Brain pericyte (primary cell): ENCODE results near the gene RUBCNL.
"Not testable (repeated sequence)": the region's sequence is repeated elsewhere in the genome, so short reads cannot be mapped to it uniquely, and the experiment has no call there.

Experiments used
- DNase-seq: peaks from one replicate; pipeline ENCODE4 v3.0.0-alpha.2; 2012; ENCODE audit warnings: low read depth, low spot score

RUBCNL gene, protein sequence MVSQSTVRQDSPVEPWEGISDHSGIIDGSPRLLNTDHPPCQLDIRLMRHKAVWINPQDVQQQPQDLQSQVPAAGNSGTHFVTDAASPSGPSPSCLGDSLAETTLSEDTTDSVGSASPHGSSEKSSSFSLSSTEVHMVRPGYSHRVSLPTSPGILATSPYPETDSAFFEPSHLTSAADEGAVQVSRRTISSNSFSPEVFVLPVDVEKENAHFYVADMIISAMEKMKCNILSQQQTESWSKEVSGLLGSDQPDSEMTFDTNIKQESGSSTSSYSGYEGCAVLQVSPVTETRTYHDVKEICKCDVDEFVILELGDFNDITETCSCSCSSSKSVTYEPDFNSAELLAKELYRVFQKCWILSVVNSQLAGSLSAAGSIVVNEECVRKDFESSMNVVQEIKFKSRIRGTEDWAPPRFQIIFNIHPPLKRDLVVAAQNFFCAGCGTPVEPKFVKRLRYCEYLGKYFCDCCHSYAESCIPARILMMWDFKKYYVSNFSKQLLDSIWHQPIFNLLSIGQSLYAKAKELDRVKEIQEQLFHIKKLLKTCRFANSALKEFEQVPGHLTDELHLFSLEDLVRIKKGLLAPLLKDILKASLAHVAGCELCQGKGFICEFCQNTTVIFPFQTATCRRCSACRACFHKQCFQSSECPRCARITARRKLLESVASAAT

GRCh38 chr13:46387064-46387851 is at the start of gene RUBCNL:
RUBCNL (minus strand) TSS chr13:46387252; CDS start chr13:46372475, 14,777 bp downstream.
- DNase-seq: no peak

DNA sequence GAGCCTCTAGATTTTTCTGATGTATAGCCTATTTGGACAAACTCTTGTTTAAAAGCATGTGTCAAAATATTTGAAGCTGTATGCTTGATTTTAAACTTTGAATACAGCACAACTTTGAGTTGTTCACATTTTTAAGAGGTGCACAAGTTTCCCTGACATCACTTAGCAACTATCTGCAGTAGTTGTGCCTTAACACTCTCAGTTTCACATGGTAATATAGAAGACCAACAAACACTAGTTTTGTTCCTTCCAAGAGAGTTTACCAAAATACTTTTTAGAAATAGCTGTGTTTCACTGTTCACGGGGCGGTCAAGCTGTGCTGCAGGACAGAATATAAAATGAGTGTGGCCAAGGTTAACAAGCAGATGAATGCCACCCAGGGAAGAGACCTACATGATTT is 42.5 kb upstream of the RUBCNL start:
- DNase-seq: not testable (repeated sequence)

GRCh38 chr13:46405457-46405856 is 18.4 kb upstream of the RUBCNL start:
- DNase-seq: no peak

- DNase-seq: no peak
Measured at GRCh38 chr13:46404733-46405100, 17.7 kb upstream of the RUBCNL start.

DNA sequence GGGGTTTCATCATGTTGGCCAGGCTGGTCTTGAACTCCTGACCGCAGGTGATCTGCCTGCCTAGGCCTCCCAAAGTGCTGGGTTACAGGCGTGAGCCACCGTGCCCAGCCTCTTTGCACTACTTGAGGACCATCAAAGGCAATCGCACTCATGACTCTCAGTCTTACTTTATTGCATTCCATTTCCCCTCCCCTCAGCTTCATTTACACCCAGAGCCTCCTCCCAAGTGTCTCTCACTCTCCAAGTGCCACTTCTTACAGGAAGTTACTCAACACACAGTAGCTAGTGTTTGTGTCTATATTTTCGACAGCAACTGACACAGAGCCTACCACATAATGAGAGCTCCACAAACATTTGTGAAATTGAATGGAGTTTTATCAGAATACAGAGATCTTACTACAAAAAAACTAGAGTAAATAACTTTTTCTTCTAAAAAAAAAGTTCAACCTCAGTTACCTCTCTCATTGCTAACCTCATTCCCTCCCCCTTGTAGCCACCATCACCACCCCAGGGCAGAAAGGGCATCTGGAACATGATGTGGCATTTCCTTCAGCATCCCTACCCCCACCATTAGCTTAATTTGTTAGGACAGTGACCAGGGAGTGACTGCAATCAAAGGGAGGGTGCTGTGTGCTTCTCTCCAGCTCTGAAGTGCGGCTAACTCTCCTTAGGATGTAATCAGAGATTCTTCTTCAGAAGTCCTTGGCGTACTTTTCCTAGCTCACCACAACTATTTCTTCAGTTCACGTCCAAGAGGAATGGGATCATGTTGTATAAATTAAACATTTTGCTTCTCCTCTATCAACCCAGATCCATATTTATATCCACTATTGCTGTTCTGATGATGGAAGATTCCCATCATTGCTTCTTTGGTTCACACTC is 17.0 kb upstream of the RUBCNL start:
- no peak for DNase-seq

- no peak for DNase-seq
Measured at GRCh38 chr13:46402178-46402577, 15.1 kb upstream of the RUBCNL start.

- no peak for DNase-seq
Measured at GRCh38 chr13:46401432-46401831, 14.4 kb upstream of the RUBCNL start.

DNA sequence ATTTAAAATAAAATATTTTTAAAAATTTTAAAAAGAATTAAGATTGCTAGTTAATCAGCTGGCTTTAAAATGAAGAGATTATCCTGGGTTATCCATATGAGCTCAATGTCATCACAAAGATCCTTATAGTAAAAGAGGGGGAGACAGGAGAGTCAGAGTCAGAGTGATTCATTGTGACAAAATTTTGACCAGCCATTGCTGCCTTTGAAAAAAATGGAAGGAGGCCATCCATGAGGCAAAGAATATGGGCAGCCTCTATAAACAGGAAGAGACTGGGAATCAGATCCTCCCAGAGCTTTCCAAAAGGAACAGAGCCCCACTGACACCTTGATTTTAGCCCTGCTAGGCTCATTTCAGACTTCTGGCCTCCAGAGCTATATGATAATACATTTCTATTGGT is 9.3 kb upstream of the RUBCNL start:
- no peak for DNase-seq

DNA sequence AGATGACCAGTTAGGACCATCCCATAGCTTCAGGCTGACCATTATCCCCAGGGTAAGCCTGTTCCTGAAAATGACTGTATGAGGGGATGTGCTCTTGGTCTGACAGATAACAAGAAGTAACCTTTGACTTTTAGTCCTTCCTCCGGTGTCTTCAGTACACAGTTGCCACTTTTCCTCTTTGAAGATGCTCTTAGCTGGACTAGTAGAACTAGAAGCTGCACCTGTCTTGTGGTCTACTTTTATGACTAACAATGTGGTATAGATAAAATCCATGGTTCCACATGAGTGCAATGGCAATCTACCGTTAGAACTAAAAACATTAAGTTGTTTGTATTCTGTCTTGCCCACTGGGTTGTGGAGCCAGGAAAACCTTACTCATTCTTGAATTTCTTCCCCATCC is 5.9 kb upstream of the RUBCNL start:
- DNase-seq: no peak

DNA sequence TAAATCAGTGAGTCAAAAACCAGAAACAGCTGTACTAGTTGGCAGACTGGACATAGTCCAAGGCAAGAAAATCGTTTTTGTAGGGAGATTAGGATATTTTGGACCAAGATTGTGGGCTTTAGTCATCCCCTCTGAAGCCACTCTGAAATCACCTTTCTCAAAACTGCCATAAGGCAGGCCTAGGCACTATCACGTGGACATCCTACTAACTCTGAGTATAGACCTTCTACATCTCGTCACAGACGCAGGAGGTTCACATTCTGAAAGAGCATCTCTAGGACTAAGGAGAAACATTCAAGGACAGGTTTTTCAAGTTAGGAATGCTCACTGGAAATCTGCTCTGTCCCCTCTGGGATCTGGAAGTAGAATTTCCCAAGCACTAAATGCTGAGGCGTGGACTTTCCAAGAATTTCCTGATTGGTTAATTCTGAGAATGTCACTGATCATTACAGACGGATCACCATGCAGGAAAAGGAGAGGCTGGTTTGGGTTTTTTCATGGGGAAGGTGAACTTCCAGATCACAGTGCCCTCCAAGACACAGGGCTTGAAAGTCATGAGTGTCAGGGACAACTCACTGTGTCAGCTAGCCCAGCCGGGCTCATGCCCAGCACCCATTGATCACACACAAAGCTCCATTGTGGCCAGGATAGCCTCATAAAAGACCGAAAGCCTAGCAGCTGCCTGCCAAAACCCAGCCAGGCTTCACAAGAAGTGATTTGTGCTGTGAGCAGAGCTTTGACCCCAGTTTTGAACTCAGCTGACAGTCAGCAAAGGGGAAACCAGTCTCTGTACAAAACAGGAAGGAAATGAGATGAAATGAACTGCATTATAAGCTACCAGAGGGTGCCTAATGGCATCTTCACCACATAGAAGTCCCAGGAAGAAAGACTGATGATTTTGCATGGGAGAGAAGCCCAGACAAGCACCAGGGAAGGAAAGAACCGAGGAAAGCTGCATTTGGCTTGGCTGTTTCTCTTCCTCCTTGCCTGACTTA is 2.7 kb upstream of the RUBCNL start:
- no peak for DNase-seq

DNA sequence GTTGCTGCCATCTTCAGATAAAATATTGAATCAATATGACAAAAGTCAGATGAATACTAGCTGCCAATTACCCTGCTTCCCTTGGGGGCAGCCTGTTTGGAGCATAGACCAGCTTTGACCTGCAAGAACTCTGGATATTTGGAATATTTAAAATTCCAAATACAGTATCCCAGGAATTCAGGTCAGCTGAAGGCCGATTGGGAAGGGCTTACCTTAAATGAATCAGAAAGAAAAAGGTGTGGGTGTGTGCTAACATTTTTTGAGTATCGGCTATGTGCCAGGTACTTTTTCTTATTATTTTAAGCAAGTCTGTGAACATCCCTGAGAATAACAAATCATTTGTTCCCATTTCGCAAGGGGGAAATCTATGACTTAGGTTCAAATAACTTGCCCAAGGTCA is 1.8 kb upstream of the RUBCNL start:
- DNase-seq: no peak

DNA sequence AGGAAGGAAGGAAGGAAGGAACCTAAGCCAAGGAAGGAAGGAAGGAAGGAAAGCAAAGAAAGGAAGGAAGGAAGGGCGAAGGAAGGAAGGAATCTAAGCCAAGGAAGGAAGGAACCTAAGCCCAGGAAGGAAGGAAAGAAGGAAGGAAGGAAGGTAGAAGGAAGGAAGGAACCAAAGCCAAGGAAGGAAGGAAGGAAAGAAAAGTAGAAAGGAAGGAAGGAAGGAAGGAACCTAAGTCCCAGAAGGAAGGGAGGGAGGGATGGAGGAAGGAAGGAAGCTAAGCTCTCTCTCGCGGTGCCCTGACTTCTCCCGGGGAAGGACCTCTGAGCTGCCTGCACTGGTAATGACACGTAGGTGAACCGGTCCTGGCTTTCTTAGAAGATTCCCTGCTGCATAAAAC is 1.3 kb upstream of the RUBCNL start:
- DNase-seq: no peak

DNA sequence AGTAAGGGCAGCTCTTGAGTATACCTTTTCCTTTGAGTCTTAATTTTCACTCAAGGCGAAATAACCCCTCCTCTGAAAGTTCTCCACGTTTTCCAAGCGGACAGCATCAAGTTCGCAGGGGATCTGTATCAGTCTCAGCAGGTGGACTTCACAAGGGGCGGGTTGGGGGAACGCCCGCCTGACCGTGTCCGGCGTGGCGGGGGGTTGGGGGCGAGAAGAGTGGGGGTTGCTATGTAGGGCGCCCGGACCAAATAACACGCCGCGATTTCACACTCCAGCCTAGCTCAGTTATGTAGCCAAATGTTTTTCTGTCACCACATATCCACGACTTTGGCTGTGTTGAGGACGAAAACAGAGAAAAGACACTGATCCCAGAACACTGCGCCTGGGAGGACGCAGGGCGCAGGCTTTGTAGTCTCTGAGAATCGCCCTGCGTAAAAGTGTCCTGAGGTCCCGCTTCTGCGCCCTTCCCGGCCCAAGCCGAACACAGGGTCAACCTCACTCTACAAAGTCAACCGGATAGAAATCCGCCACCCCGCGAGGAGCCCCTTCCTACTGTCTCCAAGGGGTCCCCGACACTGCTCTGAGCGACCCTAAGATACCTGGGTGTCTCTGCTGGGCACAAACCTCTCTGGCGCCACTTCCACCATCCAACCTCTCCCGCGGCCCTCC is 524 bp downstream of the RUBCNL start:
- DNase-seq: no peak

DNA sequence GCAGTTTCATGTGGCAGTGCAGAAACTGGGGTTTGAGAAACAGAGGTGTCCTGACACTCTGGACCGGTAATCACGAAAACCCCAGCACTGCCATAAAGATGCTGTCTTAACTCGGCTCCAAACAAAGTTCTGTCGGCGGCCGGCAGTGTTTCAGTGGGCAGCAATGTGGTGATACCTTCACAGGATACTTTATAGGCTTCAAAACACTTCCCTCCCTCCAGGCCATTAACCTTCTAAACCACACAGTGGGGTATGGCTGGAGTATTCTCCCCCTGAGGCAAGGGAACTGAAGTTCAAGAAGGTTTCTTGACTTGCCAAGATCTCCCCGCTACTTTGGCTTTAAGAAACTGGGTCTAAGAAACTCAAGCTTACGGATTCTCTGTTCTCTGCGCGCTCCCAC is 1.1 kb downstream of the RUBCNL start:
- DNase-seq: no peak

DNA sequence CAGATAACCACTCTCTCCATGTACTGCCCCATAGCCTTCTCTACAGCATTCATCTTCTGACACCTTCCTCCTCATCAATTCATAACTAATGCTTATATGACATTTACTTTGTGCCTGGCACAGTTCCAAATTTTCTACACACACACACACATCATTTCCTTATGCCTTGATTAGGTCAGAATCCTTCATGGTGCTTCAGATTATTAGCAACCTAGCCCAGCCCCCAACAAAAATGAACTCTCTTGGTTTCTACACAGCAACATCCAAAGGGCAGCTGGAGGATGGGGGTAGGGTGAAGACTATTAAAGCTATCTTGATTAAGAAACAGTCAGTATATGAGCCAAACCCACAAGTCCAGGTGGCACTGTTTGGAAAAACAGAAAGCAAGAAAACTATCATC is 3.7 kb downstream of the RUBCNL start:
- DNase-seq: no peak

DNA sequence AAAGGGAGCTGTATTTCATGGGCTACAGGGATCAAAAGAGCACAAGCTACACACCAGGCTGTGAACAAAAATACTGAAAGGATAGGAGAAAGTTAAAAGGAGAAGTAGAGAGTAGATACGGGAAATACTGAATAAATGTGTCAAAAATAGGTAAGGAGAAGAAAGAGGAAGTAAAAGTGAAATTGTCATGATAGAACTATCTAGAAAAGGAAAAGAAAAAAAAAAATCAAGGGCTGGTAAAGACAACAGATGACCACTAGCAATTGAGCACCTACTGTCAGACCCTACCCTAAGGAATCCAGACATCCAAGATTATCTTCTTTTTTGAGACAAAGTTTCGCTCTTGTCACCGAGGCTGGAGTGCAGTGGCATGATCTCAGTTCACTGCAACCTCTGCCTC is 4.8 kb downstream of the RUBCNL start:
- no peak for DNase-seq

- no peak for DNase-seq
Measured at GRCh38 chr13:46380242-46380641, 6.8 kb downstream of the RUBCNL start.

DNA sequence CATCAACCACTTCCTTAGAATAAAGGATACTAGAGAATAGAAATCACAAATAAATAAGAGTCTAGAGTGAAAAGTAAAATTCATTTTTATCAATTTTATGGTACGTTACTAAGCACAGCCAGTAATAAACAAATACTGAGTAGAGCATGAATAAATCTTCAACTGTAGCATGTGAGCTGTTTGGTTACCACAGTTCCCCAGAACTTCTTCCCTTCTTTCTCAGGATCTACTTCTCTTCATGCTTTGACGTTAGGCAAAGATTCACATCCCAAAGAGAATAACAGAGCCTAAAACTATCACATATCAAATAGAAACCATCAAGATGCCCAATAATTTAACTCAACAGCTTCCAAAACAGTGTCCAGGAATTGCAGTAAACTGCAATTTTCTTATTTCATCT is 7.4 kb downstream of the RUBCNL start:
- no peak for DNase-seq

DNA sequence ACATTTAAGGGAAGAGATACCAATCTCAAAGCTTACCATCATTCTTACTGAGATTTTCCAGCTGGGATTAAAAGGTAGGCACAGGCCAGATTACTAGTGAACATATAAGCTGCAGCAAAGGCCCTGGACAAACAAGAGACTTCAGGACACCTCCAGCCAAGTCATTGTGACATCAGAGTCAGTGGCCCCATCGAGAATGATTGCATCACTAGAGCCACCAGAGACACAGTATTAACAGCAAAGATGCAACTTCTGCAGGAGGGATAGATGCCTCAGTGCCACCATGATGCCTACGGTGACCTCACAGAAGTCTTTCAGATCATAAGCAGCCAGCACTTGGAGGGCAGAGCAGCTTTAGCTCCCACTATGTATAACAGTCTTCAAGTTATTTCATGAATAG is 8.6 kb downstream of the RUBCNL start:
- DNase-seq: no peak

GRCh38 chr13:46377554-46377953 is 9.5 kb downstream of the RUBCNL start:
- DNase-seq: no peak
